Measurements from ENCODE around the gene RFX3.
A peak's percentile ranks its signal among the peaks of the same experiment; 100 is the strongest.

Gene RFX3

DNA sequence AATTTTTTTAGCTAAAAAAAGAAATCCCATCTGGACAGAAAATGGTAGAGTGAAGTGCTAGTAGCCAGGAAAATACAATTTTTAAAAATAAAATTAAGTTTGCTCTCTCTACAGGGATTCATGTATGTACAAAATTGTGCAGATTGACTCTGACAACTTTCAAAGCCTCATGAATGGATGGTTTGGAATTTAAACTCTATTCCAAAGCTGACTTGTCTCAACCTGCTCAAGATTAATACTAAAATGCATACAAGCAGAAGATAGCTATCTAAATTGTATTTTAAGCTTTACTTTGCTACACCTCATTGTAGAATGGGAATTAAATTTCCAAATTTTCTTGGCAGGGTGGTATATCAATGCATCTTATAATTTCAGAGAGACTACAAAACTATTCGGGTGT lies 257.6 kb downstream of the RFX3 start:
- no peak for DNase-seq

- no peak for DNase-seq
Measured at GRCh38 chr9:3263698-3264097, 262.1 kb downstream of the RFX3 start.

GRCh38 chr9:3262826-3263529 lies 262.8 kb downstream of the RFX3 start:
- no peak for DNase-seq

GRCh38 chr9:3261484-3261883 lies 264.3 kb downstream of the RFX3 start:
- DNase-seq: no peak

DNA sequence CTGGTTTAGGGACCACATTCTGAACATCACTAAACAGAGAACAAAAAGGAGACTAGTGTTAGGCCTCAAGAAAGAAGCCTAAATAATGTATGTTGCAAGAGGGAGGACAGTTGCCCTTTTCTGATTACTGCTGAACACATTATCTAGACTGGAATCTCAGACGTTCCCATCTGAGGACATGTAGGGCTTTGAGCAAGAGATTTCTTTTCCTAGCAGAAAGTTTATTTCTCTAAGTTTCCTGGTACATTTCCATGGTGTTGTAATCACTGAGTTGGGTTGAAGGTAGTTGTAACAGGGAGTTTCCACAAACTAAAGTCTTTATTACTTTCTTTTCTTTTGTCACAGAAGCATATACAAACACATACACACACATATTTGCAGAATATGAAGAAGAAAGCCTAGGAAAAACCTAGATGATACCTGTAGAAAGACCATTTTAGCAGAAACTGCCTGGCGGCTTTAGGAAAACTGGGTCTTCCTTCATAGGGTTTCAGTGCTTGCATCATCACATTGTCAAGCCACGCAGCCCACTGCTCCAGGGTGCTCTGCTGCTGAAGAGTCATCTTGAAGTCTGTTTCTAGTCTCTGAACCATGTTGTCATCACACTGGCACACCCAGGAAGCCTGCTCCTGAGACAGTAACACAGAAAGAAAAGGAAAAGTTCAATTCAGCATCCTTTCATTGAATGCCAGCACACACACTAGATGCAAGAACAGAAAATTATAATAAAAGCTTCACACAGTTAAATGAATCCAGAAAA lies 269.1 kb downstream of the RFX3 start:
- no peak for DNase-seq

- DNase-seq: no peak
Measured at GRCh38 chr9:3251309-3251708, 274.5 kb downstream of the RFX3 start.

DNA sequence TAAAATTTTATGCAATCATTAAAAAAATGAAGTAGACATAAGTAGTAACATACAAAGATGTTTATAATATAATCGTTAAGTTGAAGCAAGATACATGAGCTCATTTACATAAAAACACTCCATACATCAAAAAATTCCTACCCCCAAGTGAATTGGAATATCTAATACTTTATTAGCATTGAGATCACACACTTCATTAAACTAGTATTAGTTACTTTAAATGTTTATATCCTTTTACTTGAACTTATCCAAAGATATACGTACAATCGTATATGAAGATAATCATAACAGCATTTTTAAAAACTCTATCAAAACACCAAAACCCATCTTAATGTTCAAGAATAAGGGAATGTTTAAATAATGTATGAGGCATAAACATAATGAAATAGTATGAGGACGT lies 275.1 kb downstream of the RFX3 start:
- no peak for DNase-seq

DNA sequence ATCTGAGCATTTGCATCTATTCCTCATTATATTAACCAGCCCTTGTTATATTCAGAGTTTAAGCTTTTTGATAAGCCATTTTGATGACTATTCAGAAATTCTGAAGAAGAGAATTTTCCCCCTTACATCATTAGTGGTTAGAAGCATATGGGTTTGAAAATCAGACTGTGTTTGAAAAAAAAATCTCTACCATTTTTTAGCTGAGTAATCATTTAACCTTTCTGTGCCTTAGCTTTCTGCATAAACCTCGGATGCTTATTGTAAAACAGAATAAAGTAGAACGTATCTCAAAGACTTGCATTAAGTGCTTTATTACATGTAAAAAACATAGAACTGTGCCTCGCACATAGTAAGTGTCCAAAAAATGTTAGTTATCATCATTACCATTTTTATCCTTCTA lies 278.6 kb downstream of the RFX3 start:
- no peak for DNase-seq

GRCh38 chr9:3246241-3246640 lies 279.6 kb downstream of the RFX3 start:
- DNase-seq: no peak

- DNase-seq: no peak
Measured at GRCh38 chr9:3244963-3245653, 280.7 kb downstream of the RFX3 start.

- no peak for DNase-seq
Measured at GRCh38 chr9:3243683-3244082, 282.1 kb downstream of the RFX3 start.

DNA sequence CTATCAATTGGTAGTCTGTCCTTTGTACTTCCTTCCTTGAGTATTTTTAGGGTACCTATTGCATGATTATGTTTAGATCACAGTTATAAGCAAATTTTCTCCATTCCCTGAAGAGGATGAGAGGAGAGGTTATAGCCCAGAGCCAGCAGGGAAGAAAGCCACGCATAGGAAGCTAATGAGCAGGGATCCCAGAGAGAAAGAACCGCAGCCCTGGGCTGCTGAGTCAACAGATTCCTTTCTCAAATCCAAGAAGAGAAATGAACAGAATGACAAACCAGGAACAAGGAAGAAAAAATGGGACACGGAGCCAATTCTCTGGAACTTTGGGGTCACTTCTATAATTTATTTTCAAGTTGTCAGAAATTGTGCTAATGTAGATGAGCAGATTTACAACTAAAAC lies 284.5 kb downstream of the RFX3 start:
- no peak for DNase-seq

- DNase-seq: peak; percentile 47
Measured at GRCh38 chr9:3240656-3241268, 285.0 kb downstream of the RFX3 start.

DNA sequence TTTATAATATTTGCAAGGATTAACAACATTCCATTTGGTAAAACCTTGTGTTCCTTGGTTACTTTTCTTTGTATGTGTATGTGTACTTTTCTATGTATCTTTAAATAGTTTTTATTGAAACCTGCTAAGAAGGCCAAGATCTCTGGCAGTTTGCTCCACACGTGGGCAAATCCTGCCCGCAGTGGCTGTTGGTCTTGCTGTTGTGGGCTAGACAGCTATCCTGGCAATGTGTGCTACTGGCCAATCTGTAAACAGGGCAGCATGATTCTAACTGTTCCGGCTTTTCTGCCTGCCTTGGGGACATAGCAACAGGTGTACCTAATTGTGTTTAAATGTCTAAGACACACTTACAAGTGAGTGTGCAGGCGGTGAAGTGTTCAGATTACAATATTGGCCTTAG lies 286.6 kb downstream of the RFX3 start:
- no peak for DNase-seq

DNA sequence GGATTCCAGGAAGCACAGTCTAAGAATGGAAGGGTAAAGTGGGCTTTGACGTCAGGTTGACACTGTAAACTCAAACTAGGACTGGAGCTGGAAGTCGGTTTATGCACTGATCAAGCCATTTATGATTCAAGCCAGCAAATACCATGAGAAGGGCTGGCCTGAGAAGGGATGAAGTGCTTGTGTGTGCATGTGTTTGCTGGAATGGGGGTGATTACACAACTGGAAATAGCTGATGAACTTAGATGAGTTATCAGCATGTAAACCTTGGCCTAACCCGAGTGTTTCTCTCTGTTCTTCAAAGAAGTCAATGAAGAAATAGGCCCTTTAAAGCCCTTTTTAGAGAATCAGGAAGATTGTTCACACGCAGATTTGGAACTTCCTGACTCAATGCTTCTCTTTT lies 287.6 kb downstream of the RFX3 start:
- DNase-seq: no peak

GRCh38 chr9:3237121-3237520 lies 288.7 kb downstream of the RFX3 start:
- no peak for DNase-seq

- DNase-seq: no peak
Measured at GRCh38 chr9:3235497-3235896, 290.3 kb downstream of the RFX3 start.

DNA sequence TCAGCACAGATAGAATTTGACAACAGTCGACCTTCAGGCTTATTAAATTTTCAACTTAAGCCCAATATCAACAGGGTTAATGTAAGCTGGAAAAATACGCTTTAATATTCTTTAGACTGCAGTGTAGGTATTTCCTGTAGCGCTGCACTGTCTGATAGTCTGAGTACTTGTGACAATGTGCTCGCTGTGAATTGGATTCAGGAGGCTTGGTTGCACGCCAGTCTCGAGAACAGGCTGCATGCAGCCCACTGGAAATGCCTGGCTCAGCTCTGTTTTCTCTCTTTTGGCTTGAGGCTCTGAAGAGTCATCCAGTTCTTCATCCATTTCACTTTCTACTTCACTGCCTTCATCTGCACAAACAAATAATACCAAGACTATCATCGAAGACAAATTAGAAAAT lies 300.9 kb downstream of the RFX3 start:
- DNase-seq: no peak

DNA sequence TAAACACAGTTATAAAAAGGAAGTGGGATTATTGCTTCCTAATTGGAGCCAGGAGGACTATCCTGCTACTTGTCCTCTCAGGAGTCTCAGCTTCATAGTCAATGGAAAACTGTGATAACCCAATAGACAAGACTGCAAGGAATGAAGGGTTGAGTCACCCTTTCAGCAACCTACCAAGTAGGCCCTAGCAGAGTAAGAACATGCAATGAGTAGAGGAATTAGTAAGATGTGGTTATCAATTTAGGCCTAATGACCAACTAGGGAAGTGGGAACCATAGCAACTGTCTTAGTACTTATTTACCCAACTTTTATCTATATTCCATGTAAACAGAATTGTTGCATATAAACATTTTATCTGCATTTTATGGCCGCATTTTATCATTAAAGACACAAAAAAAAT lies 310.1 kb downstream of the RFX3 start:
- DNase-seq: no peak

DNA sequence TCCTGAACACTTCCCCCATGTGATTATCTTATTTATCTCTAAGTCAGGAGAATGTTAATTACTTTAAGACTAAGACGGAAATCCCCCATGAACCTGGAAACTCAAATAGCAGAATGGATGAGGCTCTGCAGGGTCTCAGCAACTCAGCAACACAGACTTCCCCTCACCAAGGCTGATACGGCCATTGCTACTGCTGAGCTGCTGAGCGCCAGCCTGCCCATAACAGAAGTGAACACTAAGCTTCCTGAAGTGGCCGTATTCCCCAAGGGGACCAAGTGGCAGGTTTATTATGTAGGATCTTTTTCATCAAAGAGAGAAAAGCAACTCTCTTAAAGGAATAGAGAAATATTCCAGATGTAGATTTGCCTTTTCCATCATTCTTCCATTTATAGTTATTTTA lies 311.1 kb downstream of the RFX3 start:
- DNase-seq: no peak

DNA sequence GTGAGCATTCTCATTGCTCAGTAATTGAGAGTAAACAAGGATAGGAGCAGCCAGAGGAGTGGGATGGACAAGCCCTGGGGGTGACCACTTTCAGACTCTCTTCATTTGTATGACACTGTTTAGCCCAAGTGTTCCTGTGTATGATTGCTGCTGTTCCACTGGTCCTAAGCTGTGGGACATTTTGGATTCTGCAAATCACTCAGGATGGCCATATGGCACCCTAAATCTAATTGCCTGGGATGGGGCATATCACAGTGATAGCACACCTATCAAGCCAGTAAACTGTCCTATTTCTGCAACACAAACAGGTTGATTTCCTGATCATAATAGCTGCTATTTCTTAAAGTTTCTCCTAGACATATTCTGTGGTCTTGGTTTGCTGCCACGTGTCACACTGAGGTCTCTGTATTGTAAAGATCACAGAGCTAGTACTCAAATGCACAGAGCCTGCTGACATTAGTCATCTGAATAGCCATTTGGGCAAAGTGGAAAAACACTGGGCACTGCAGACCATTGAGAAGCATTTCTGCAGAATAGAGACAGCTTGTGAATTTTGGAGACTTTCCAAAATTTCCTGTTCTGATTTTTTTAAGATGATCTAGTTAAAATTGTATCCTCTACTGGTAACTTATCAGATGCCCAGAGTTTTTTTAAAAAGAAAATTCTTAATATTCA lies 320.2 kb downstream of the RFX3 start:
- DNase-seq: no peak

- no peak for DNase-seq
Measured at GRCh38 chr9:3200331-3200774, 325.4 kb downstream of the RFX3 start.

- DNase-seq: no peak
Measured at GRCh38 chr9:3193791-3194190, 332.0 kb downstream of the RFX3 start.

Measured in NCI-H1105 (cell line).